ENCODE data around the gene RAD51AP1.

Gene RAD51AP1

DNA sequence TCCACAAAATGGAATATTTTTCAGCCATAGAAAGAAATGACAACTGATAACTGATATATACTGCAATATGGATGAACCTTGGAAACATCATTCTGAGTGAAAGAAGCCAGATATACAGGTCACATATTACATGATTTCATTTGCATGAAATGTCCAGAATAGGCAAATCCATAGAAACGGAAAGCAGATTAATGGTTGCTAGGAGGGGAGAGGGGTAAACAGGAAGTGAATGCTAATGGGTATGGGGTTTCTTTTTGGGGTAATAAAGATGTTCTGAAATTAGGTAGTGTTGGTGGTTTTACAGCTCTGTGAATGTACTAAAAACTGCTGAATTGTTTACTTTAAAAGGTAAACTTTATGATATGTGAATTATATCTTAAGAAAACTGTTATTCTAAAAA is 6.5 kb downstream of the RAD51AP1 start:
- DNase-seq (ENCODE audit: low read depth, low spot score), result no peak

GRCh38 chr12:4552191-4552590 is 13.5 kb downstream of the RAD51AP1 start:
- DNase-seq (ENCODE audit: low read depth, low spot score), result no peak

GRCh38 chr12:4553943-4554342 is 15.3 kb downstream of the RAD51AP1 start:
- no peak for DNase-seq (ENCODE audit: low read depth, low spot score)

DNA sequence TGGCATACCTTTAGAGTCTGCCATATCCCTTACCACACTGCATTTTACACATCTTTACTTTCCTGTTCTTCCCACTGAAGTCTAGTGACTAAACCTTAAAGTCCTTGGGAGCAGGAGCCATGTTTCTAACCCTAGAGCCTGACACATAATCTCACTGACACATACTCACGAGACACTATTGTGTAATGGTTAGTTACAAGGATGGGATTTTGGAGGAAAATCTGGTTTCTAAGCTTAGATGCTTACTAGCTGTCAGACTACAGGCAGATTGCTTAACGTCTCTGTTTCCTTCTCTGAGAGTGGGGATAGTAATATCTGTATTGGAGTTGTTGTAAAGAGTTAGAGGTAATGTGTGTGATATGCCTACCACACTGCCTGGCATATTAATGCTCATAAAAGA is 17.1 kb downstream of the RAD51AP1 start:
- no peak for DNase-seq (ENCODE audit: low read depth, low spot score)

DNA sequence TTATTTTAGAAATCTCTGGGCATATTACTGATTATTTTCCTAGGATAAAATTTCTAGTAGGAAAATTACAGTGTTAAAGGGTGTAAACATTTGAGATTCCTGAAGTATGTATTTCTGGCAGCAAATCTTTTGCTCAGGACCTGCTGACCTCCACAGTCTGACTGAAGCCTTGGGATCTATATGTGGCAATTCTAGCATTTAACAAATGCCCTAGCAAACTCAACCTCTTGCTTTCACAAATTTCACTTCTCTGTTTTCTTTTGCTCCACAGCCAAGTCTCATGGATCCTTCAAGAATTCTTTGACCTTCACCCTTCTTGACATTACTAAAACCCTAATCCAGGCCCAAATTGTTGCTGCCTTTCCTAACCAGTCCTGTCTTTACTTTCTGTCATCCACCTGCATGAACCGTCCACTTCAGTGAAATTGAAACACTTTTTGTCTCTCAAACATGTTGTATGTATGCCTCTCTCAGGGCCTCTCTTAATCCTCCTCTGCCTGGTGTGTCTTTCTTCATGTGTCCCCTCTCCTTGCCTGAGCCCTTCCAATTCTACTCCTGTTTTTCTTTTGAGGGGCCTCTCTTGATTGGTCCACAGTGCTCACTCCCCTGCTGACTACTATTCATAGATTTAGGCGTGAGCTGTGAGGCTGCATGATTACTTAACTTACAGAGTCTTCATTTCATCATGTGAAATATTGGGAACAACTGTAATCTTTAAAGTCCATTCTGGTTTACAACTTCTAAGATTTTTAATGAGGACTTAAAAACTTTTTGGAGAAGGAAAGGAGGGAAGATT is 18.2 kb downstream of the RAD51AP1 start:
- DNase-seq (ENCODE audit: low read depth, low spot score), result no peak

DNA sequence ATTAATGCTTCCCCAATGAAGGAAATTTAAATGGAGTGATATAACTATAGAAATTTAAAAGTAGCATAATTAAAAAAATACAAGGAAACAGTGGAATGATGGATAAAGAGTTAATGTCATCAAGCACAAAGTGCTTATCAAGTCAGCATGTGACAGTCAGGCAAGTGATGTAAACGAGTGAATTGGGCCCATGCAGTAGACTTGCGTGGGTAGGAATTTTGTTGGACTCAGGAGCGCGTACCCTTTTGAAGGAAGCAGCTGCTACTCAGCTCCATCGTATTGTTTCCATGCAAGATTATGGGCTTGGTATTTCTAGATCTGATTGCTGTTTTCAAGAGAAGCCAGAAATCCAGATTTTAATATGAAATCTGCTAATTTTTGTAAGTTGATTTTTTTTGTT is 18.9 kb downstream of the RAD51AP1 start:
- DNase-seq (ENCODE audit: low read depth, low spot score), result no peak

- no peak for DNase-seq (ENCODE audit: low read depth, low spot score)
Observed at GRCh38 chr12:4558171-4558570, 19.5 kb downstream of the RAD51AP1 start.

- no peak for DNase-seq (ENCODE audit: low read depth, low spot score)
Observed at GRCh38 chr12:4562034-4562657, 23.5 kb downstream of the RAD51AP1 start, which contains the start of gene DYRK4. Gene DYRK4, plus strand, starts transcription at chr12:4562208. Its CDS starts 38 bp downstream, at chr12:4562246.

GRCh38 chr12:4563336-4563735 is 24.6 kb downstream of the RAD51AP1 start:
- DNase-seq (ENCODE audit: low read depth, low spot score), result no peak

DNA sequence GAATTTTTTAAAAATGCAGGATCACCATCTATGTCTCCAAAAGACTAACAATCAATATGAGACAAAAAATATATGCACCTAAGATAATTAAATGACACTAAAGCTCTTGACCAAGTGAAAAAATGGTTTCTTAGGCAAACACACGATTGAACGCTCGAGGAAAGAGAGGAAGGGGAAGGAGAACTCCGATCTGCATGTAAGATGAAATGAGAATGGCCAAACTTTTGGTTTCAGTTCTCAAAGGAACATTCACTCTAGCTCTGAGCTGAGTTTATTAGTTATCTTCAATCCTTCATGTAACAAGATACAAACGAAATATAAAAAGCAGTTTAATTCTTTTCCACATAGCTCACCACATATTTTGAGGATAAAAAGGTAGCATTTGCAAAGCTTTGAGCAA is 26.1 kb downstream of the RAD51AP1 start:
- no peak for DNase-seq (ENCODE audit: low read depth, low spot score)

DNA sequence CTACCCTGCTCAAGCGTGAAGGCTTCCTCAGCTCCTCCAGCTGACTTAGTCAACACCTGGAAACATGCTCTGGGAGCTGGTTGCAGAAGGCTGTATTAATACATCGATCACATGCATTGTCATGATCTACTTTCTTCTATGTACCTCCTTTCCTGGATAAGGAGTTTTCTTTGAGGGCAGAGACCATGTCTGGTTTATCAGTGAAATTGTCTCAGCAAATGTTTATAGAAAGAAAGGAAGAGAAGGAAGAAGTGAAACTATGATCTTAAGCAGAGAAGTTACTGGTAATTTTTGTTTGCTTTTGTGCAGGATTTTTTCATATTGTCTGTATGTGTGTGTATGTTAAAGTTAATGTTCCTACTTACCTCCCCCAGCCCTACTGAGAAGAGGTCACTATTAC is 27.8 kb downstream of the RAD51AP1 start:
- DNase-seq (ENCODE audit: low read depth, low spot score), result no peak

GRCh38 chr12:4567073-4567881 is 28.6 kb downstream of the RAD51AP1 start:
- no peak for DNase-seq (ENCODE audit: low read depth, low spot score)

GRCh38 chr12:4569261-4569660 is 30.6 kb downstream of the RAD51AP1 start:
- DNase-seq (ENCODE audit: low read depth, low spot score), result no peak

DNA sequence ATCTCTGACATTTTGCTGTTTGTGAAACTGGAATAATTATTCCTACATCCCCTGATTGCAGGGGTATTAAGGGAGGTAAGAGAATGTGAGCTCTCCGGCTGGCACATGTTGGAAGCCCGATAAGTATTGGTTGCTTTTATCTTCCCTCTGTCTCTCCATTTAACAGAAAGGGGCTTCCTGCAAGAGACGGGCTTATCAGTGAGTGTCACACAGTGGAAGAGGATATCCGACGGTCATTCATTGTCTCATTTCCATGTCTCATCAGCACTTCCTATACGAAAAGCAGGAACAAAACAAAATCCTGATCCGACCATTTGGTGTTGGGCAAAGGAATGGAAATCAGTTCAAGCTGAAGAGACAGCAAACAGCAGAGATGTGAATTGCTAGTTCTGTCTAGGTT is 34.0 kb downstream of the RAD51AP1 start:
- DNase-seq (ENCODE audit: low read depth, low spot score), result no peak

DNA sequence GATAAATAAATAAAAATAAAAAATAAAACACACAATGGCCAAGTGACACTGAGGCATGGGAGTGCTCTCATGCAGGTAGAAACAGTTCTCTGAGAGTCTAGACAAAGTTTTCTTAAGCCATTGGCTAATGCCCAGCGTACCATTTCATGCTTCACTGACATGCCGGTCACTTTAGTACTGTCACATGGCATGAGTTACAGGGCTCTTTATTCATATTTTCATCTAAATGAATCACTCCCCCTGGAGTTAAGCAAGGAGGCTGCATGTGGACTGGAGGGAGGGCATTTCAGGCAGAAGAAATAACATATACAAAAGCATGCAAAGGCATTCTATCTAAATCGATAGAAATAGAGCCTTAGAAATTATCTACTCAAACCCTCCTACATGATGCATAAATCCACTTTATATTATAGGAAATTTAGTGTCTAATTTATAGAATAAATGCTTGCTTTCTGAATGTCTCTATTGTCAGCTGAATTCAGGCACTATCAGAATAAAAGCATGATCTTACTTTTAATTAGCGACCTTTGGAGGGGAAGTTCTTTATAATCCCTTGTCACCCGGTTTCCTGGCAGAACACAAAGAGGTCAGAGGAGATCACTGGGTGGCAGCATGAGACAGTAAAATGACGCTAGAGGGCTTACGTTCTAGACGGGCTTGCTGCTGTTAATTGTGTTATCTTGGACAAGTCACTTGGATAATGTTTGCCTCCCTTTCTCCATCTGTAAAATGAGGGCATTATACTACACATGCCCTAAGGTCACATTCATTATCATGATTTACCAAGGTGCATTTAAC is 40.8 kb downstream of the RAD51AP1 start:
- no peak for DNase-seq (ENCODE audit: low read depth, low spot score)

GRCh38 chr12:4580281-4580688 is 41.6 kb downstream of the RAD51AP1 start:
- DNase-seq (ENCODE audit: low read depth, low spot score), result no peak

GRCh38 chr12:4584281-4584680 is 45.6 kb downstream of the RAD51AP1 start:
- DNase-seq (ENCODE audit: low read depth, low spot score), result no peak

DNA sequence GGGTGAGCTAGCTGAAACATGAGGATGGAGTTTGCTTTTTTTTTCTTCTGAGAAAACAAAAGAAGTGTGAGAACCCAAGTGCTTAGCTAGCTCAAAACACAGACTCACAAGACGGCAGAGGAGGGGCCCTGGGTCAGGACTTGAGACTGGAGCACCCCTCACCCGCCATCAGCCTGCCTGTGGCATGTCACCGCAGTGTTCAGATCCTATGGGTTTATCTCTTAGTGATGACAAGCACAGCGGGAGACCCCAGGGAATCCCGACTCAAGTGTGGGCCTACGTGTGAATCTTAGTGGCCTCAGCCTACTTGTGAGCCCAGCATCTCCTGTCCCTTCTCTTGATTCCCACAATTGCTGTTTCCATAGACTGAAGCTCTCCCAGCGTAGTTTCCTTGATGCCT is 46.2 kb downstream of the RAD51AP1 start:
- DNase-seq (ENCODE audit: low read depth, low spot score), result no peak

GRCh38 chr12:4586500-4586899 is 47.8 kb downstream of the RAD51AP1 start:
- no peak for DNase-seq (ENCODE audit: low read depth, low spot score)

DNA sequence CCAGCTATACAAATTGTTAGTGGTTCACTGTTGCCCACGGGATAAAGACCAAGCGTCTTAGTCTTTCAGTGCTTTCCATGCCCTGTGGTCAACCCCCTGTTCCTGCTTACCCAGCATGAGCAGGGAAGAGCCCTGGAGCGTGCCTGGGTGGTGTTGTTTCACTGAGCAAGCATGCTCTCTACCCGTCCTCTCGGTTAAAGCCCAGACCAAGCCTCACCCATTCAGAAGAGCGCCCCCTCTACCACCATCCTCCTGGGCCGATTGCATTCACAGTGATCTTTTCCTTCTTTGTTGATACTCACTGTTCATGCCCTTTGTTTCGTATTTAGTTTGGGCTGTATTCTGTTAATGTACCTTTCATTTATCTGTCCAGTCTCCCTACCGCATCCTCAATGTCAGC is 48.4 kb downstream of the RAD51AP1 start:
- DNase-seq (ENCODE audit: low read depth, low spot score), result no peak

- DNase-seq (ENCODE audit: low read depth, low spot score), result no peak
Observed at GRCh38 chr12:4588916-4589315, 50.2 kb downstream of the RAD51AP1 start.

GRCh38 chr12:4589941-4590340 is 51.3 kb downstream of the RAD51AP1 start:
- DNase-seq (ENCODE audit: low read depth, low spot score), result no peak
